ENCODE results near the gene PTPRN. TPM values are rescaled to one million over a fixed set of nuclear protein-coding genes. Genes with fewer than 3 reads are reported as not detected.
"Not testable (repeated sequence)": the region's sequence is repeated elsewhere in the genome, so short reads cannot be mapped to it uniquely, and the experiment has no call there.

Gene PTPRN
- total RNA-seq, 1 donor from 2014 or later: 1.3 TPM

GRCh38 chr2:219289195-219289536 is 20.0 kb downstream of the PTPRN start:
- Histone ChIP-seq H3K4me3 (ENCODE audit: low read depth, low read length) (no peak overlapping the region), H3K36me3 (ENCODE audit: control insufficient read depth, insufficient read depth, low read length) (peaks cover 15% of the 10 kb centered on the region), H3K27me3 (ENCODE audit: control insufficient read depth, insufficient read depth, low read length) (no peaks in the 10 kb centered on the region)
- no peak for FAIRE-seq
- TF ChIP-seq, protein P1, sequence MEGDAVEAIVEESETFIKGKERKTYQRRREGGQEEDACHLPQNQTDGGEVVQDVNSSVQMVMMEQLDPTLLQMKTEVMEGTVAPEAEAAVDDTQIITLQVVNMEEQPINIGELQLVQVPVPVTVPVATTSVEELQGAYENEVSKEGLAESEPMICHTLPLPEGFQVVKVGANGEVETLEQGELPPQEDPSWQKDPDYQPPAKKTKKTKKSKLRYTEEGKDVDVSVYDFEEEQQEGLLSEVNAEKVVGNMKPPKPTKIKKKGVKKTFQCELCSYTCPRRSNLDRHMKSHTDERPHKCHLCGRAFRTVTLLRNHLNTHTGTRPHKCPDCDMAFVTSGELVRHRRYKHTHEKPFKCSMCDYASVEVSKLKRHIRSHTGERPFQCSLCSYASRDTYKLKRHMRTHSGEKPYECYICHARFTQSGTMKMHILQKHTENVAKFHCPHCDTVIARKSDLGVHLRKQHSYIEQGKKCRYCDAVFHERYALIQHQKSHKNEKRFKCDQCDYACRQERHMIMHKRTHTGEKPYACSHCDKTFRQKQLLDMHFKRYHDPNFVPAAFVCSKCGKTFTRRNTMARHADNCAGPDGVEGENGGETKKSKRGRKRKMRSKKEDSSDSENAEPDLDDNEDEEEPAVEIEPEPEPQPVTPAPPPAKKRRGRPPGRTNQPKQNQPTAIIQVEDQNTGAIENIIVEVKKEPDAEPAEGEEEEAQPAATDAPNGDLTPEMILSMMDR (IDR thresholded peaks at IDR 0.05; ENCODE audit: insufficient read depth, low read length, severe bottlenecking): no peak
- no peak for DNase-seq (ENCODE audit: low read depth)

DNA sequence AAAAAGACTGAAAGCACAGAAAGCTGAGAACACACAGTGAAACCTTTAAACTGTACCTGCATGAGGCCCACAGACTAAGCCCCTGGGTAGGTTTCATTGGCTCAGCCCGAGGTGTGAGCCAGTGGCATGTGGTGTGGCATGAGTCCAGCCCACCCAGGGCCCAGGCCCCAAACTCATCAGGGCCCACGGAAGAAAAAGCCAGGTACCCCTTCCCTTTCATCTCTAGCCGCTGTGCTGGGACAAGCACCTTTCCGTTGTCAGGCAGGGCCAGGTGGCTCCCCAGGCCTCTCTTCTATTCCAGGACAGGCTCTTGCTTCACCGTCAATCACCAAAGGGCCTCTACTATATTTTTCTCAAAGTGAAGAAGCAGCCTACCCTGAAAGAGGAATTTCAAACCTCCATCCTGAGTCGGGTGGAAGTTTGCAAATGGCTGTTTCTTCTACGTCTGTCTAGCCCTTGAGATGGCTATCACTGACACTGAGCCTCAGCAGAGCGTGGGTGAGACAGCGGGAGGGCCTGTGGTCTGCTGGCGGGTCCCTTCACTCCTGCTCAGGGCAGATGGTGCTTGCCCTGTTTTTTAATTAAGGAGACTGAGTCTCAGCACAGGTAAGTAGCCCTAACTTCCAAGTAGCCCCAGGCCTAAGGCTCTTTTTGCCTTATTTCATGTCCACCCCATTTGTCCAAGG is 21.5 kb downstream of the PTPRN start:
- no peak for DNase-seq (ENCODE audit: low read depth)
- no peak overlapping the region for H3K4me3 ChIP-seq (ENCODE audit: low read depth, low read length)

DNA sequence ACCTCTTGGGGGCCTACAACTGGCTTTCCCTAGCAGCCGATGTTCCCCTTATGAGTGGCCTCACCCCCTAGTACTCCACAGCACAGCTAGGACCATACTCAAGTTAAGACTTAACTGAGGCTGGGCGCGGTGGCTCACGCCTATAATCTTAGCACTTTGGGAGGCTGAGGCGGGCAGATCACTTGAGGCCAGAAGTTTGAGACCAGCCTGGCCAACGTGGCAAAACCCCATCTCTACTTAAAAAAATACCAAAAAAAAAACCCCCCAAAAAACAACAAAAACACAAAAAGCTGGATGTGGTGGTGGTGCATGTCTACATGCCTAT is 22.1 kb downstream of the PTPRN start:
- DNase-seq (ENCODE audit: low read depth); H3K27me3 ChIP-seq (ENCODE audit: control insufficient read depth, insufficient read depth, low read length); FAIRE-seq; H3K4me3 ChIP-seq (ENCODE audit: low read depth, low read length): not testable (repeated sequence)
- H3K36me3 ChIP-seq (ENCODE audit: control insufficient read depth, insufficient read depth, low read length): peaks cover 18% of the 10 kb centered on the region

More for the DNA sequence above, 21.5 kb downstream of the PTPRN start:
- no peak for FAIRE-seq
- peaks cover 18% of the 10 kb centered on the region for H3K36me3 ChIP-seq (ENCODE audit: control insufficient read depth, insufficient read depth, low read length)
- H3K27me3 ChIP-seq (ENCODE audit: control insufficient read depth, insufficient read depth, low read length): no peaks in the 10 kb centered on the region
- TF ChIP-seq, protein P1 (IDR thresholded peaks at IDR 0.05; ENCODE audit: insufficient read depth, low read length, severe bottlenecking): no peak

DNA sequence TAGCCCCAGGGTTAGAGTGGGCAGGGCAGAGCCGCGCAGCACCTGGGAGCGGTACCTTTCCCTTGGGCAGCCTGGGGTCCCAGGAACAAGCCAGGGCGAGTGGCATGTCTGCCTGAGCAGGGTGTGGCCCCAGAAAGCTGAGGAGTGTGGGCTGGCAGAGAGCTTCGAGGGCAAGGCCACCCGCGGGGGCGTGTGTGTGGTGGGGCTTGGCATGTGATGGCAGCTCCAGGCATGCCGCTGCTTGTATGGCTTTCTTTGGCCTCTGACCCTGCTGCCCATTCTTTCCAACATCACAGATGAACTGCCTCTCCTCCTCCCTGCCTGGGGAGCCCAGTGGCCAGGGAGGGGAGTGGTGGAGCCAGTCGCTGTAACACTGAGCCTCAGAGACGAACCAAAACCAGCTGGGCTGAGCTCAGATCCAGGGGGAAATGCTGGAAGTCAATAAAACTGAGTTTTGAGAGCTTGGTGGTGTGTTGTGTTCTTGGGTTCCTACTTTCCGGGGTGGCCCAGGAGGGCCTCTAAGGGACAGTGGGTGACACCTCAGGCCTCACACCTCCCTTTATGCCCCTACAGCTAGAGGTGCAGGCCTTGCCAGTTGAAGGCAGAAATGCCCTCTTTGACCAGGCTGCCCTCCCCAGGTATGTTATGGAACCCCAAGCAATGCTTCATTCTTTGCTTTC is 22.6 kb downstream of the PTPRN start:
- TF ChIP-seq, protein P1 (IDR thresholded peaks at IDR 0.05; ENCODE audit: insufficient read depth, low read length, severe bottlenecking): no peak
- H3K4me3 ChIP-seq (ENCODE audit: low read depth, low read length): no peak overlapping the region
- no peaks in the 10 kb centered on the region for H3K27me3 ChIP-seq (ENCODE audit: control insufficient read depth, insufficient read depth, low read length)
- FAIRE-seq (peak; percentile 75), DNase-seq (ENCODE audit: low read depth) (peak; percentile 85)
- H3K36me3 ChIP-seq (ENCODE audit: control insufficient read depth, insufficient read depth, low read length): peaks cover 20% of the 10 kb centered on the region

DNA sequence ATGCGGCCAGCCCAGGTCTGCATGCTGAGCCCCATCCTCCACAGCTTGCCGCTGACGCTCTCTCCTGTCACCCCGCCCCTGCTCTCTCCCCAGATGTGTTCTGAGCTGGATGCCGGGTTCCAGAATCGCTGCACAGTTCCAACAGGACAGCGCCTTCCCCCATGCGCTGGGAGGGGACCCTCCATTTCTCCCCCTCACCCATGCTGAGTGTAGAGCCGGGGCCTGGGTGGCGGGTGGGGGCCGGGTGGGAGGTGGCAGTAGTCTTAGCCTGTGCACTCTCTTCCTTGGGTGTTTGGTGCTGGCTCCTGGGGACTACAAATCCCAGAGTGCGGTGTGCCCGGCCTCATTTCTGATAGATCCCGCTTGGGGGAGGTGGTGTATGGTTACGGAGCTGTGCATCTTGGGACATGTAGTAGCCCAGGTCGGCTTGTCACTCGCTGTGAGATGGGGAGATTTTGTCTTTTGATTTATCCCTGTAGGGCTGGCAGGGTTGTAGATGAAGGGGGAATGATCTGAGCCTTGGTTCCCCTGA is 23.2 kb downstream of the PTPRN start:
- no peak for DNase-seq (ENCODE audit: low read depth)
- Histone ChIP-seq H3K4me3 (ENCODE audit: low read depth, low read length) (no peak overlapping the region), H3K36me3 (ENCODE audit: control insufficient read depth, insufficient read depth, low read length) (peaks cover 25% of the 10 kb centered on the region), H3K27me3 (ENCODE audit: control insufficient read depth, insufficient read depth, low read length) (no peaks in the 10 kb centered on the region)
- FAIRE-seq: no peak
- TF ChIP-seq, protein P1 (IDR thresholded peaks at IDR 0.05; ENCODE audit: insufficient read depth, low read length, severe bottlenecking): no peak

DNA sequence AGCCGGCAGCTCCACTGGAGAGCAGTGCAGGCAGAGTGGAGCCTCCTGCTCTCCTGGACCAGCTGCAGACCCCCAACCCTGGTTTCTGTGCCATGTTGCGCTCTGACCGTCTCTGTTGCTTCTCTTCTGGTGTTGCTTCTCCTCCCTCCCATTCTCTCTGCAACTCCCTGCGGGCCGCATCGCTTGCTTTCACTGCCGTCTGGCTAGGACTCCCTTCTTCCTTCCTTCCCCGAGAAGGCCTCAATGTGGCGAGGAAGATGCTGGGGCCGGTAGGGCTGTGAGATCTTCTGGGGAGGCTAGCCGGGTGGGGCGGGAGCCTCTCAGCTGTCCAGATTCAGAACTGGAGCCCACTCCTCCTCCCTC is 23.8 kb downstream of the PTPRN start:
- no peak for FAIRE-seq
- Histone ChIP-seq H3K4me3 (ENCODE audit: low read depth, low read length) (no peak overlapping the region), H3K36me3 (ENCODE audit: control insufficient read depth, insufficient read depth, low read length) (peaks cover 31% of the 10 kb centered on the region), H3K27me3 (ENCODE audit: control insufficient read depth, insufficient read depth, low read length) (no peaks in the 10 kb centered on the region)
- TF ChIP-seq, protein P1 (IDR thresholded peaks at IDR 0.05; ENCODE audit: insufficient read depth, low read length, severe bottlenecking): no peak
- DNase-seq (ENCODE audit: low read depth): no peak

Data from bronchial epithelial cell (primary cell).